HL-60 (cell line): Measurements from ENCODE around the gene STKLD1.

Experiments
- CTCF ChIP-seq: IDR thresholded peaks from one replicate; pipeline ENCODE4 v1.5.1; 2011; ENCODE audit warnings: low read length, control low read depth, inconsistent platforms; ENCODE audit not compliant: insufficient read depth
- GABPA ChIP-seq: IDR thresholded peaks from 2 replicates; pipeline ENCODE4 v1.6.1; 2012; ENCODE audit warnings: low read depth
- POLR2AphosphoS5 ChIP-seq: IDR thresholded peaks from 2 replicates; pipeline ENCODE4 v1.6.1; 2012; ENCODE audit warnings: low read depth
- SPI1 ChIP-seq: IDR thresholded peaks from 2 replicates; pipeline ENCODE4 v1.6.1; 2012; ENCODE audit warnings: low read depth, mild to moderate bottlenecking, borderline replicate concordance
- TF ChIP-seq, protein P1 (sequence below): IDR thresholded peaks from 2 replicates; pipeline ENCODE4 v1.6.1; 2012; ENCODE audit warnings: low read depth; ENCODE audit not compliant: insufficient replicate concordance

DNA sequence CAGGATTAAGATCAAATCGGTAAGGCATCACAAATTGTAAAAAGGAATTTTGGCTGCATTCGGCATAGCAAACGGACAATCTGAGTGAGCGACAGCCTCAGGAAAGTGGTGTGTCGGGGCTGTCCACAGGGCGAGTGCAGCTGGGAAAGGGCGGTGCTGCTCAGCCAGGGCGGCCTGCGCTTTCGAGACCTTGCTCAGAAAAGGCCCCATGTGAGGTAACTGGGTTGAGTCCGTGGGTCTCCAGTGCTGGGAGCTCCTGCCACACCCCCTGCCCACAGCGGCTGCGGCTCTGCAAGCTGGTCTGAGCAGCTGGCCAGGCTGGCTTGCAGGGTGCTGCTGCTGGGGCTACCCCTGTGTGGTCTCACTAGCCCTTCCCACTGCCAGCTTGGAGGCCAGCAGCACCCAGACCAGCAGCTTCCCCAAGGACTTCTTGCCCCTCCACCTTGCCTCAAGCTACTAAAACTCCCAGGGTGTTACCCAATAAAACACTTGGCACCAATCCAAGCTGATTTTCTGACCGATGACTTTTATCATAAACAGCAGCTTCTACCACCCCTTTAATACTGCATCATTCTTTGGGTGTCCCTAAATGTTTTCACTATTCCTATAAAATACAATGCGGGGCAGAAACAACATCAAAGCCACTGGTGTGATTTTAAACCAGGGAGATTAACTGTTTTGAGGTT lies 13.7 kb upstream of the STKLD1 start:
- no peak for TF ChIP-seq CTCF
- TF ChIP-seq POLR2AphosphoS5 = no peak
- TF ChIP-seq, protein P1, sequence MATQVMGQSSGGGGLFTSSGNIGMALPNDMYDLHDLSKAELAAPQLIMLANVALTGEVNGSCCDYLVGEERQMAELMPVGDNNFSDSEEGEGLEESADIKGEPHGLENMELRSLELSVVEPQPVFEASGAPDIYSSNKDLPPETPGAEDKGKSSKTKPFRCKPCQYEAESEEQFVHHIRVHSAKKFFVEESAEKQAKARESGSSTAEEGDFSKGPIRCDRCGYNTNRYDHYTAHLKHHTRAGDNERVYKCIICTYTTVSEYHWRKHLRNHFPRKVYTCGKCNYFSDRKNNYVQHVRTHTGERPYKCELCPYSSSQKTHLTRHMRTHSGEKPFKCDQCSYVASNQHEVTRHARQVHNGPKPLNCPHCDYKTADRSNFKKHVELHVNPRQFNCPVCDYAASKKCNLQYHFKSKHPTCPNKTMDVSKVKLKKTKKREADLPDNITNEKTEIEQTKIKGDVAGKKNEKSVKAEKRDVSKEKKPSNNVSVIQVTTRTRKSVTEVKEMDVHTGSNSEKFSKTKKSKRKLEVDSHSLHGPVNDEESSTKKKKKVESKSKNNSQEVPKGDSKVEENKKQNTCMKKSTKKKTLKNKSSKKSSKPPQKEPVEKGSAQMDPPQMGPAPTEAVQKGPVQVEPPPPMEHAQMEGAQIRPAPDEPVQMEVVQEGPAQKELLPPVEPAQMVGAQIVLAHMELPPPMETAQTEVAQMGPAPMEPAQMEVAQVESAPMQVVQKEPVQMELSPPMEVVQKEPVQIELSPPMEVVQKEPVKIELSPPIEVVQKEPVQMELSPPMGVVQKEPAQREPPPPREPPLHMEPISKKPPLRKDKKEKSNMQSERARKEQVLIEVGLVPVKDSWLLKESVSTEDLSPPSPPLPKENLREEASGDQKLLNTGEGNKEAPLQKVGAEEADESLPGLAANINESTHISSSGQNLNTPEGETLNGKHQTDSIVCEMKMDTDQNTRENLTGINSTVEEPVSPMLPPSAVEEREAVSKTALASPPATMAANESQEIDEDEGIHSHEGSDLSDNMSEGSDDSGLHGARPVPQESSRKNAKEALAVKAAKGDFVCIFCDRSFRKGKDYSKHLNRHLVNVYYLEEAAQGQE = no peak
- TF ChIP-seq SPI1 = no peak
- TF ChIP-seq GABPA = no peak
